Caki2 (cell line): ENCODE results near the gene TSPAN5. TPM values are rescaled to one million over a fixed set of nuclear protein-coding genes. Genes with fewer than 3 reads are reported as not detected.
"Not testable (repeated sequence)": the region's sequence is repeated elsewhere in the genome, so short reads cannot be mapped to it uniquely, and the experiment has no call there.

ENCODE experiments used
- DNase-seq: peaks from one replicate; pipeline ENCODE4 v3.0.0-alpha.2; 2015; ENCODE audit warnings: low read depth
- in situ Hi-C: cut with HindIII; loops from 2 replicates; pipeline ENCODE4 v1.10.0; 2016; ENCODE audit warnings: low sequenced_read_pairs, low pct_unique_long_range_greater_than_20kb, mixed read lengths
- total RNA-seq: library from RNA; depleted of rRNA; stranded (reverse); fragments of >200 nt; shearing (Covaris generic); gene quantifications from 2 replicates; pipeline ENCODE4 v1.2.3, GENCODE V29; 2014; ENCODE audit warnings: low replicate concordance

The TSPAN5 gene
- total RNA-seq, 1 experiment from 2014 or later = 4.5 TPM

GRCh38 chr4:98544141-98544817 is 114.1 kb downstream of the TSPAN5 start:
- in situ Hi-C loops = no loop called here
- no peak for DNase-seq

DNA sequence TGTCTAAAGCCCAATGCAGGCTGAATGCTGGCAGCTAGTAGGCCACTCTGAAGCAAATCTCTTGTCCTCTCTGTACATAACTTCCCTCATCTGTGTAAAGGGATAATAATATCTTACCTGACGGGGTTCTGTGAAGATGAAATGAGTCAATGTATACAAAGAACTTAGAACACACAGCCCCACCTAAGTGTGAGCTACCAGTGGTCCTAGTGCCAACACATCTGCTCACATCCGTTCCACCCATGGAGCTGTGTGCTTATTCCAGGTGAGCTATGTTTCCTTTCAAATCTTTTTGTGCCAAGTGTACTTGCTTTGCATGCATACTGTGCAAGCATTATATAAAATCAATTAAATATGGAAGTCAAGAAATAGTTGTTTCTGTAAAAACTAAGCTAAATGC is 116.4 kb downstream of the TSPAN5 start:
- no peak for DNase-seq
- in situ Hi-C loops = no loop called here

- DNase-seq = no peak
- in situ Hi-C loops = no loop called here
Measured at GRCh38 chr4:98540803-98541202, 117.6 kb downstream of the TSPAN5 start.

DNA sequence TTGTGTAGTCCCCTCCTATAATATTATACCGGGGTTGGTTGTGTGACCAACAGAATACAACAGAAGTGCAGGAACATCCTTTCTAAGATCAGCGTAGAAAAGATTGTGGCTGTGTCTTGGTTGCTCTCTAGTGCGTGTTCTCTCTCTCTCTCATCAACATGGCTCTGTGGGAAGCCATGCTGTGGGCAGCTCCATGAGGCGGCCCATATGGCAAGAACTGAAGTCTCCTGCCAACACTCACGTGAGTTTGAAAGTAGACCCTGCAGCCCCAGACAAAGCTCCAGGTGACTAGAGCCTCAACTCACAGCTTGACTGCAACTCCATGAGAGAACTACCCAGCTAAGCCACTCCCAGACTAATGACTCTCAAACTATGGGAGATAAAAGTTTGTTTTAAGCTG is 118.7 kb downstream of the TSPAN5 start:
- no peak for DNase-seq
- in situ Hi-C loops = no loop called here

GRCh38 chr4:98539299-98539698 is 119.1 kb downstream of the TSPAN5 start:
- no peak for DNase-seq
- in situ Hi-C loops = no loop called here

- DNase-seq = no peak
- in situ Hi-C loops = no loop called here
Measured at GRCh38 chr4:98536631-98537030, 121.8 kb downstream of the TSPAN5 start.

- DNase-seq, in situ Hi-C loops: not testable (repeated sequence)
Measured at GRCh38 chr4:98534146-98534545, 124.3 kb downstream of the TSPAN5 start.

DNA sequence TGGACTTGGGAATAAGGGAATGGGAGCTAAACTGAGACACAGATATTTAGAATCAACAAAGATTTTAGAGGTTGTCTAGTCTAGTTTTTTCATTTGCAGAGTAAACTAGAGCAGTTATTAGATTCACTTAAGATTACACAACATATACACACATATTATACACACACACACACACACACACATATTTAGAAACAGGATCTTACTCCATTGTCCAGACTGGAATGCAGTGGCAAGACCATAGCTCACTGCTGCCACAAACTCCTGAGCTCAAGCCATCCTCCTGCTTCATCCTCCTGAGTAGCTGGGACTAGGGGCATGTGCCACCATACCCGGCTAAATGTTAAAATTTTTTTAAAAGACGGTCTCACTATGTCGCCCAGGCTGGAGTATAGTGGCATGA is 127.8 kb downstream of the TSPAN5 start:
- in situ Hi-C loops = no loop called here
- no peak for DNase-seq

DNA sequence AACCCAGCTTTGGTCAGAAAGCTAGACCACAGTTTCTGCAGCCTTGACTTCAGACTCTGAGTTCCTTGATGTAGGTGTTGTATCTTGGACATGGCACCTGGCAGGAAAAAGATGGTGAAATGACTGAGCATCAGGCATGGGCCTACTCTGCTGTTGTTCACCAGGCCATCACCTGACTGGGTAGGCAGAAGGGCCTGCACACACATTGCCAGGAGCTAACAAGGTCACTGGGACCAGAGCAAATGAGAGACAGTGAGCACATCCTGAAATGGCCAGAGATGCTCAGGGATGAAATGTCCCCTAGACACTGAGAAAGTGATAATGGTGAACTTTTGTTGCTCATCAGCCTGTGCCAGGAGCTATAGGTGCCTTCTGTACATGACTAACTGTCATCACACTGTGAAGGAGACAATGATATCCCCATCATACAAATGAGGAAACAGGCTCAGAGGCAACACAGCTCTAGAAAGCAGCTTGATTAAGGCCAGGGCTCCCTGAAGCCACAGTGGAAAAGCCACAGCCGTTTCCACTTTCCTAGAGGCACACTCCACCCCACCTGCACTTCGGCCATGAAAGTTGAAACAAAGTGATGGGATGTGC is 128.3 kb downstream of the TSPAN5 start:
- in situ Hi-C loops = no loop called here
- no peak for DNase-seq

- DNase-seq = no peak
- in situ Hi-C loops = no loop called here
Measured at GRCh38 chr4:98528882-98529281, 129.5 kb downstream of the TSPAN5 start.

GRCh38 chr4:98527534-98528269 is 130.7 kb downstream of the TSPAN5 start:
- in situ Hi-C loops = no loop called here
- DNase-seq = no peak

- DNase-seq = no peak
- in situ Hi-C loops = no loop called here
Measured at GRCh38 chr4:98524230-98524629, 134.2 kb downstream of the TSPAN5 start.

- in situ Hi-C loops = no loop called here
- DNase-seq = no peak
Measured at GRCh38 chr4:98522636-98523395, 135.6 kb downstream of the TSPAN5 start.

- DNase-seq = no peak
- in situ Hi-C loops = no loop called here
Measured at GRCh38 chr4:98522062-98522461, 136.3 kb downstream of the TSPAN5 start.

GRCh38 chr4:98521486-98521885 is 136.9 kb downstream of the TSPAN5 start:
- DNase-seq = no peak
- in situ Hi-C loops = no loop called here

GRCh38 chr4:98519268-98519977 is 139.0 kb downstream of the TSPAN5 start:
- no peak for DNase-seq
- in situ Hi-C loops = no loop called here

GRCh38 chr4:98518559-98519267 is 139.7 kb downstream of the TSPAN5 start:
- in situ Hi-C loops = no loop called here

More at GRCh38 chr4:98518559-98519267, 139.7 kb downstream of the TSPAN5 start:
- no peak for DNase-seq
